Measurements from ENCODE around the gene CROCC2.

The CROCC2 gene

GRCh38 chr2:241000831-241001321, 94.7 kb downstream of the CROCC2 start:
- no peak for TF ChIP-seq CTCF (IDR thresholded peaks at IDR 0.05)

GRCh38 chr2:241001413-241002274, 95.5 kb downstream of the CROCC2 start:
- TF ChIP-seq CTCF (IDR thresholded peaks at IDR 0.05): no peak

- no peak for TF ChIP-seq CTCF (IDR thresholded peaks at IDR 0.05)
Observed at GRCh38 chr2:241002275-241003046, 96.3 kb downstream of the CROCC2 start.

- TF ChIP-seq CTCF (IDR thresholded peaks at IDR 0.05): no peak
Observed at GRCh38 chr2:241003047-241003360, 96.9 kb downstream of the CROCC2 start.

- no peak for TF ChIP-seq CTCF (IDR thresholded peaks at IDR 0.05)
Observed at GRCh38 chr2:241003369-241003768, 97.2 kb downstream of the CROCC2 start.

GRCh38 chr2:241003830-241004564, 97.9 kb downstream of the CROCC2 start:
- TF ChIP-seq CTCF (IDR thresholded peaks at IDR 0.05): no peak

- no peak for TF ChIP-seq CTCF (IDR thresholded peaks at IDR 0.05)
Observed at GRCh38 chr2:241005569-241005968, 99.4 kb downstream of the CROCC2 start.

Measured in LNCAP (cell line).